ENCODE measurements around the gene CCL20.

DNA sequence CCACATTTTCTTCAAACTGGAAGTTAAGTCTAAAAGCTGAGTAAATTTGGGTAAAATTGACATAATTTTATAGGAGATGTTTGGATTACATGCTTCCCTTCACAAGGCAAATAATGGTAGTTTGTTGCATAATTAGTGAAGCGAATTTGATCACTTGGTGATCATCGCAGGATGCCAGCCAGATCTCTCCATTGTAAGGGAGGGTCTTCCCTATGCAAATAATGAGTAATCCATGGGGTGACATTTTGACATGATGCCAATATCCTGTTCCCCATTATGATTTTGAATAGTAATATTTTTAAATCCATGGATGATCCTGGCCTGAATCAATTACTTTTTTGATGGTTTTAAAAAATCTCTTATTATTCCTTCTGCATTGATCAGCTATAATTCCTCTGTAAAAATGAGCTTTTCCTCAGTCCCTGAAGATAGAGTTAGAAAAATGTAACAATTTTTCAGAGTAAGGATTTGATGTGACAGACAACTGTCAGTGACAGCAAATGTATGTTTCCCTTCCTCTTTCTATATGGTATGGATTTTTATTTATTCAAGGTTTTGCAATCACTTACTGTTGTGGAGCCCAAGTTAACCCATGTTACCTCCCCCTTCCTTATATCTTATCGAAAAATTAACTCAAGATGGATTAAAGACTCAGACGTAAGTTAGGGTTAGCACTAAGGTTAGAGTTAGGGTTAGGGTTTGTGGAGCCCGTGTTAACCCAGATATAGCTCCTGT, 21.4 kb downstream of the CCL20 start:
- no peak for TF ChIP-seq CTCF (IDR thresholded peaks at IDR 0.05; ENCODE audit: control extremely low read depth in 1 of 3, insufficient read depth in 1 of 3, low read depth in 1 of 3, low read length in 3 of 3)
- no peak for TF ChIP-seq CHD1 (IDR thresholded peaks at IDR 0.05; ENCODE audit: low read depth, low read length)
- no peak for TF ChIP-seq CBX8 (IDR thresholded peaks at IDR 0.05; ENCODE audit: borderline replicate concordance, low read depth, low read length)
- TF ChIP-seq POLR2A (IDR thresholded peaks at IDR 0.05; ENCODE audit: control extremely low read depth in 1 of 2, low read depth in 2 of 2, low read length in 2 of 2) = no peak
- TF ChIP-seq EZH2 (IDR thresholded peaks at IDR 0.05; ENCODE audit: low read depth, low read length, severe bottlenecking) = no peak
- no peak for TF ChIP-seq GABPA (IDR thresholded peaks at IDR 0.05; ENCODE audit: borderline replicate concordance, insufficient read depth, low read length)
- no peak for TF ChIP-seq SP4 (IDR thresholded peaks at IDR 0.05; ENCODE audit: low read length)
- no peak for TF ChIP-seq SUZ12 (IDR thresholded peaks at IDR 0.05; ENCODE audit: low read length)
- TF ChIP-seq JUND (IDR thresholded peaks at IDR 0.05; ENCODE audit: low read length) = no peak
- TF ChIP-seq TEAD4 (IDR thresholded peaks at IDR 0.05; ENCODE audit: low read depth, low read length) = no peak
- no peak for TF ChIP-seq EP300 (IDR thresholded peaks at IDR 0.05; ENCODE audit: borderline replicate concordance in 1 of 2, low read depth in 2 of 2, low read length in 2 of 2)

Measured in H1 (cell line).